GM21576 (cell line): Measurements from ENCODE around the gene CORO2A.
"Not testable (repeated sequence)": the region's sequence is repeated elsewhere in the genome, so short reads cannot be mapped to it uniquely, and the experiment has no call there.

Experiments
- ATAC-seq: cut with Tn5 transposase; IDR thresholded peaks from one replicate; pipeline ENCODE4 v1.9.1; 2021; ENCODE audit warnings: mild to moderate bottlenecking, moderate library complexity; ENCODE audit not compliant: unreplicated experiment

Gene CORO2A

GRCh38 chr9:98146101-98146991 lies 46.1 kb downstream of the CORO2A start:
- ATAC-seq = no peak

GRCh38 chr9:98144631-98145030 lies 47.8 kb downstream of the CORO2A start:
- no peak for ATAC-seq

GRCh38 chr9:98144076-98144475 lies 48.4 kb downstream of the CORO2A start:
- ATAC-seq = no peak

- no peak for ATAC-seq
These were observed 49.4 kb downstream of the CORO2A start for GRCh38 chr9:98142925-98143481.

GRCh38 chr9:98142182-98142907 lies 50.1 kb downstream of the CORO2A start:
- ATAC-seq = no peak

GRCh38 chr9:98140503-98140902 lies 51.9 kb downstream of the CORO2A start:
- ATAC-seq = no peak

GRCh38 chr9:98136489-98136888 lies 55.9 kb downstream of the CORO2A start:
- no peak for ATAC-seq

- ATAC-seq = no peak
These were observed 56.5 kb downstream of the CORO2A start for GRCh38 chr9:98135938-98136337.

GRCh38 chr9:98135558-98135934 lies 56.9 kb downstream of the CORO2A start:
- ATAC-seq = no peak

GRCh38 chr9:98134702-98135557 lies 57.5 kb downstream of the CORO2A start:
- ATAC-seq = no peak

GRCh38 chr9:98132806-98133631 lies 59.4 kb downstream of the CORO2A start:
- no peak for ATAC-seq

GRCh38 chr9:98132158-98132557 lies 60.3 kb downstream of the CORO2A start:
- no peak for ATAC-seq

- ATAC-seq = no peak
These were observed 61.7 kb downstream of the CORO2A start for GRCh38 chr9:98130576-98131228.

- ATAC-seq = not testable (repeated sequence)
These were observed 62.4 kb downstream of the CORO2A start for GRCh38 chr9:98130060-98130459.

- peak; percentile 86 for ATAC-seq
These were observed 63.0 kb downstream of the CORO2A start for GRCh38 chr9:98129451-98129881.

GRCh38 chr9:98128316-98128715 lies 64.1 kb downstream of the CORO2A start:
- no peak for ATAC-seq

GRCh38 chr9:98127226-98127625 lies 65.2 kb downstream of the CORO2A start:
- ATAC-seq = no peak

- ATAC-seq = no peak
These were observed 67.6 kb downstream of the CORO2A start for GRCh38 chr9:98124637-98125426.

GRCh38 chr9:98124091-98124490 lies 68.3 kb downstream of the CORO2A start:
- ATAC-seq = not testable (repeated sequence)
